Fibroblast of skin of right biceps (primary cell): ENCODE data around the gene RNF41.

Experiments
- DNase-seq: peaks from one replicate; pipeline ENCODE4 v3.0.0-alpha.2; 2013

RNF41 gene

GRCh38 chr12:56206452-56207166 lies 15.1 kb downstream of the RNF41 start:
- DNase-seq, result peak; percentile 59

GRCh38 chr12:56205445-56205844 lies 16.3 kb downstream of the RNF41 start:
- DNase-seq, result no peak

- DNase-seq, result no peak
Observed at GRCh38 chr12:56204275-56204674, 17.4 kb downstream of the RNF41 start.

- DNase-seq, result no peak
Observed at GRCh38 chr12:56202838-56203237, 18.9 kb downstream of the RNF41 start.

- DNase-seq, result no peak
Observed at GRCh38 chr12:56202366-56202765, 19.4 kb downstream of the RNF41 start.

GRCh38 chr12:56198836-56199235 lies 22.9 kb downstream of the RNF41 start:
- DNase-seq, result no peak

- no peak for DNase-seq
Observed at GRCh38 chr12:56197921-56198635, 23.6 kb downstream of the RNF41 start.

GRCh38 chr12:56196818-56197550 lies 24.7 kb downstream of the RNF41 start:
- peak; percentile 93 for DNase-seq

GRCh38 chr12:56193025-56193578 lies 28.6 kb downstream of the RNF41 start:
- peak; percentile 83 for DNase-seq

GRCh38 chr12:56192582-56192981 lies 29.1 kb downstream of the RNF41 start:
- no peak for DNase-seq

GRCh38 chr12:56190695-56191155 lies 31.0 kb downstream of the RNF41 start:
- DNase-seq, result no peak

- DNase-seq, result peak; percentile 89
Observed at GRCh38 chr12:56189918-56190694, 31.6 kb downstream of the RNF41 start.

GRCh38 chr12:56189099-56189917 lies 32.4 kb downstream of the RNF41 start, which contains the start of gene SMARCC2:
Gene SMARCC2 (minus strand): TSS chr12:56189483. CDS start chr12:56189461, 22 bp downstream.
- DNase-seq, result peak; percentile 88

- DNase-seq, result no peak
Observed at GRCh38 chr12:56188778-56189098, 33.0 kb downstream of the RNF41 start.

- no peak for DNase-seq
Observed at GRCh38 chr12:56188131-56188777, 33.5 kb downstream of the RNF41 start.

GRCh38 chr12:56186957-56187356 lies 34.8 kb downstream of the RNF41 start:
- no peak for DNase-seq

GRCh38 chr12:56178347-56178746 lies 43.4 kb downstream of the RNF41 start:
- DNase-seq, result no peak

GRCh38 chr12:56172839-56173238 lies 48.9 kb downstream of the RNF41 start:
- no peak for DNase-seq

- DNase-seq, result no peak
Observed at GRCh38 chr12:56169229-56169759, 52.4 kb downstream of the RNF41 start.

GRCh38 chr12:56165369-56165768 lies 56.4 kb downstream of the RNF41 start:
- DNase-seq, result no peak

- no peak for DNase-seq
Observed at GRCh38 chr12:56164345-56164729, 57.4 kb downstream of the RNF41 start.
